Measurements from ENCODE around the gene SPOCK2. TPM values are rescaled to one million over a fixed set of nuclear protein-coding genes. Genes with fewer than 3 reads are reported as not detected.

SPOCK2 gene
- total RNA-seq, 1 donor from 2014 or later = 0.54 TPM

DNA sequence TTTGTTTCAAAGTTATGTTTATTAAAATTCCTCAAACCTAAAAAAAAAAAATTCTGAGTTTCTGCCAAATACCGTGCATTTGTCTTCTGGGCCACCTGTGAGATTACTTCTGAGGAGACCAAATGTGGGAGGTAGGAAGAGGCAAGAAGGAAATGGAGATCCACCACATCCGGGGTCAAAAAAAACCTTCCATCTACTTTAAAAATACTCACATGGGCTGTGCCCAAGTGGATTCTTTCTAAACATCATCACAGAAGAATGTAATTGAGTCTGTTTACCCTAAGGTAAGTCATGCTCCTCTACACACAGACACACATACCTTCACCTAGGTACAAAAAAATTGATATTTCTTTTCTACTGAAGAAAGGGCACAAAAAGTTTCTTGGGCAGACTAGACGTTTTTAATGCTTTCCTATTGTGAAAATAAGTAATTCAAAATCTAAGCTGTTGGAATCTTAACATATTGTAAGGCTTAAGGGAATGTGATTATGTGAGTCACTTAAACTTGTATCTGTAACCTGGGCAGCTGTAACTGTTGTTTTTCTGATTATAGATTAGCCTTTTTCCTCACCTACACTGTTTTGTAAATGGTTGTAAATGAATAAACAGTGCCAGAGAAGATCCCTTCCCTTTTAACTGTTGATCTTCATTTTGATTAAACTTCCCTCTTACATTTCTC is 19.1 kb upstream of the SPOCK2 start:
- Mint-ChIP-seq H3K4me3 (ENCODE audit: unreplicated experiment) (no peak overlapping the region), H3K36me3 (ENCODE audit: unreplicated experiment) (peaks cover 28% of the 10 kb centered on the region), H3K9me3 (ENCODE audit: unreplicated experiment) (no peaks in the 10 kb centered on the region), H3K27me3 (ENCODE audit: unreplicated experiment) (no peaks in the 10 kb centered on the region), H3K27ac (ENCODE audit: unreplicated experiment) (no peak overlapping the region), H3K4me1 (ENCODE audit: unreplicated experiment) (peaks cover 4% of the 10 kb centered on the region)
- TF ChIP-seq, protein P1, sequence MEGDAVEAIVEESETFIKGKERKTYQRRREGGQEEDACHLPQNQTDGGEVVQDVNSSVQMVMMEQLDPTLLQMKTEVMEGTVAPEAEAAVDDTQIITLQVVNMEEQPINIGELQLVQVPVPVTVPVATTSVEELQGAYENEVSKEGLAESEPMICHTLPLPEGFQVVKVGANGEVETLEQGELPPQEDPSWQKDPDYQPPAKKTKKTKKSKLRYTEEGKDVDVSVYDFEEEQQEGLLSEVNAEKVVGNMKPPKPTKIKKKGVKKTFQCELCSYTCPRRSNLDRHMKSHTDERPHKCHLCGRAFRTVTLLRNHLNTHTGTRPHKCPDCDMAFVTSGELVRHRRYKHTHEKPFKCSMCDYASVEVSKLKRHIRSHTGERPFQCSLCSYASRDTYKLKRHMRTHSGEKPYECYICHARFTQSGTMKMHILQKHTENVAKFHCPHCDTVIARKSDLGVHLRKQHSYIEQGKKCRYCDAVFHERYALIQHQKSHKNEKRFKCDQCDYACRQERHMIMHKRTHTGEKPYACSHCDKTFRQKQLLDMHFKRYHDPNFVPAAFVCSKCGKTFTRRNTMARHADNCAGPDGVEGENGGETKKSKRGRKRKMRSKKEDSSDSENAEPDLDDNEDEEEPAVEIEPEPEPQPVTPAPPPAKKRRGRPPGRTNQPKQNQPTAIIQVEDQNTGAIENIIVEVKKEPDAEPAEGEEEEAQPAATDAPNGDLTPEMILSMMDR (IDR thresholded peaks at IDR 0.05) = no peak
- no peak for DNase-seq (ENCODE audit: extremely low spot score, unreplicated experiment)

DNA sequence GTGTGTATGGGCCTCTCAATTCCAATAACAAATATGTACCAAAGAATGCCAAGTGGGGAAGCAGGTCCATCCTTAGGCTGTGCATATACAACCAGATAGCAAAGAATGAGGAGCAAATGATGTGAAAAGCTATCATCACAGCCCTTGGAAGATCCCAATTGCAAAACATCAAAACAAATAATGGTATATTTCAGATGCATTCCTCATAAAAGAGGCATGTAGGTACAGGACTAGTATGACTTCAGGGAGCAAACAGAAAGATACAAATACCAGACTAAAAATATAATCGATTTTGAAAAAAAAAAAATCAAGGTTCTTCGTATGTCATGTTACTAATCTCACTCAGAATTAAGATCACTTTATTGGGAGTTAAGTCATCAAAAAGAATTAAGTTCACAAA is 18.5 kb upstream of the SPOCK2 start:
- Mint-ChIP-seq H3K4me3 (ENCODE audit: unreplicated experiment) (no peak overlapping the region), H3K27ac (ENCODE audit: unreplicated experiment) (no peak overlapping the region), H3K4me1 (ENCODE audit: unreplicated experiment) (peaks cover 4% of the 10 kb centered on the region), H3K36me3 (ENCODE audit: unreplicated experiment) (peaks cover 31% of the 10 kb centered on the region), H3K9me3 (ENCODE audit: unreplicated experiment) (no peaks in the 10 kb centered on the region), H3K27me3 (ENCODE audit: unreplicated experiment) (no peaks in the 10 kb centered on the region)
- no peak for DNase-seq (ENCODE audit: extremely low spot score, unreplicated experiment)
- TF ChIP-seq, protein P1 (IDR thresholded peaks at IDR 0.05) = no peak

DNA sequence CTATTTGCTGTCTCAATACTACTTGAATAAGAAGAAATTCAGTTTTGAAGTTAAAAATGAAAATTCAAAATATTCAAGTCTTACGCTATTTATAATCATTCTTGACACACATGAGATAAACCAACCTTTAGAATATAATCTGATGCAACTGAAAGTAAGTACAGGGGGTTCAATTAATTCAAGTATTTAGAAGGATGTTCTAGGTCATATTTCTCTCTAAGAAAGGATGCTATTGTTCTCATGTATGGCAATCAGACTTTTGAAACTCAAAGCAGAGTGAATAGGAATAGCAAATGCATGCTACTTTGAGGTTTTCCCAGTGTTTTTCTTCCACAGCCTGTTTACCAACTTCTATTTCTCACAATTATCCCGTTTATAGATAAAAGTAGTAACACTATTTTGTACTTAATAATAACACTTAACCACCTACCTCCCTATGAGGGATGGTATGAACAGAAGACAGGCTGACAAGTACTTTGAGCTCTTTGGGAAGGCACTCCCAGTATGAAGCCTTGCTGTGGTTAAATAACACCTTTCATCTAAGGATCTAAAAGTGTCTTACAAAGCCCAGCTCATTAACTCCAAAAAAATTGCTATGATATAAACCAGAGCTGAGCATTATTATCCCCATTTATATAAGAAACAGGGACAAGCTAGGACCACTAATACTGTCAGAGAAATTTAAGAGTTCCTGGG is 18.0 kb upstream of the SPOCK2 start:
- H3K27ac Mint-ChIP-seq (ENCODE audit: unreplicated experiment) = no peak overlapping the region
- DNase-seq (ENCODE audit: extremely low spot score, unreplicated experiment) = no peak
- TF ChIP-seq, protein P1 (IDR thresholded peaks at IDR 0.05) = no peak
- H3K4me3 Mint-ChIP-seq (ENCODE audit: unreplicated experiment) = no peak overlapping the region
- no peaks in the 10 kb centered on the region for H3K27me3 Mint-ChIP-seq (ENCODE audit: unreplicated experiment)
- H3K9me3 Mint-ChIP-seq (ENCODE audit: unreplicated experiment) = no peaks in the 10 kb centered on the region
- peaks cover 4% of the 10 kb centered on the region for H3K4me1 Mint-ChIP-seq (ENCODE audit: unreplicated experiment)
- H3K36me3 Mint-ChIP-seq (ENCODE audit: unreplicated experiment) = peaks cover 36% of the 10 kb centered on the region

DNA sequence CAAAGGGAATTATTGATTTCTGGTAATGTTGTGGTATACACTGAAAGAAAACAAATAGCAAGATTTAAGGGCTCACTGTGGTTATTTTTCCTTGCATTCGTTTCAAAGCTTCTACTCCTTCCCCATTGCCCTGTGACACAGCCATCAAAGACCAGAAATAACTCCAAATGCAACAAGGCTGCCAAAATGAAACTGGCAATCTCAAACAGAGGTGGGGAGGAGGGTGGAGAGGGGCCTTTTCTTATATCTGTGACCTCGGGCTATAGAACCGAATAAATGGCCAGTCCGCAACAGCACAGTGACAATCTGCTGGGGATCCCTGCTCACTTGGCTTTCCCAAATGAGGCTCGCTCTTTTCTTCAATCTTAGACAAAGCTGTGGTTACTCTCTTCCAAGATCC is 17.4 kb upstream of the SPOCK2 start:
- no peak for DNase-seq (ENCODE audit: extremely low spot score, unreplicated experiment)
- Mint-ChIP-seq H3K9me3 (ENCODE audit: unreplicated experiment) (no peaks in the 10 kb centered on the region), H3K4me1 (ENCODE audit: unreplicated experiment) (peaks cover 4% of the 10 kb centered on the region), H3K27ac (ENCODE audit: unreplicated experiment) (no peak overlapping the region), H3K27me3 (ENCODE audit: unreplicated experiment) (no peaks in the 10 kb centered on the region), H3K36me3 (ENCODE audit: unreplicated experiment) (peaks cover 41% of the 10 kb centered on the region), H3K4me3 (ENCODE audit: unreplicated experiment) (no peak overlapping the region)
- TF ChIP-seq, protein P1 (IDR thresholded peaks at IDR 0.05) = no peak

DNA sequence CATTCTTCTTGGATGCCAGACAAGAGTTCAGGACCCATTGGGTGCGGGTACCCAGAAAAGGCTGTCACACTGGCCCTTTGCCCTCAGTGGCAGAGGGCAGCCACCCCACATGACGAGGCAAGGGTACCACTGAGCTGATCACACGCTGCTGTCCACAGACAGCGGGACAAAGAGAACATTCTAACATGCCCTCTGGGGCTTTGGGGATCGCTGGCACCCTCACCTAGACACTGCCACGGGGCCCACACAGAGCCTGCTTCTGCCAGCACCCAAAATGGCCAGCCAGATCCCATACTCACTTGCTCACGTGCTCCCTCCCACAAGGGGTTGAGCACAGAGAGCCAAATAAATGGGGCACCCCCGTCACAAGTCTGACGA is 16.7 kb upstream of the SPOCK2 start:
- no peak overlapping the region for H3K27ac Mint-ChIP-seq (ENCODE audit: unreplicated experiment)
- H3K27me3 Mint-ChIP-seq (ENCODE audit: unreplicated experiment) = no peaks in the 10 kb centered on the region
- no peak for DNase-seq (ENCODE audit: extremely low spot score, unreplicated experiment)
- peaks cover 4% of the 10 kb centered on the region for H3K4me1 Mint-ChIP-seq (ENCODE audit: unreplicated experiment)
- TF ChIP-seq, protein P1 (IDR thresholded peaks at IDR 0.05) = no peak
- peaks cover 42% of the 10 kb centered on the region for H3K36me3 Mint-ChIP-seq (ENCODE audit: unreplicated experiment)
- no peak overlapping the region for H3K4me3 Mint-ChIP-seq (ENCODE audit: unreplicated experiment)
- H3K9me3 Mint-ChIP-seq (ENCODE audit: unreplicated experiment) = no peaks in the 10 kb centered on the region
